H9 (cell line): ENCODE data around the gene ARHGEF16. TPM values are rescaled to one million over a fixed set of nuclear protein-coding genes. Genes with fewer than 3 reads are reported as not detected.

ENCODE experiments used
- DNase-seq: peaks from one replicate; pipeline ENCODE4 v3.0.0-alpha.2; 2017
- H2AFZ ChIP-seq: one replicate; pipeline ENCODE4 v1.6.1; 2013; ENCODE audit warnings: mild to moderate bottlenecking, low read length, control low read depth, moderate library complexity
- H2AK5ac ChIP-seq: 2 replicates; pipeline ENCODE4 v1.6.1; 2013; ENCODE audit warnings: low read length, control low read depth, mixed read lengths; ENCODE audit not compliant: insufficient read length
- H2BK120ac ChIP-seq: one replicate; pipeline ENCODE4 v1.6.1; 2013; ENCODE audit warnings: low read depth, mild to moderate bottlenecking, low read length, control low read depth, inconsistent platforms; ENCODE audit not compliant: poor library complexity, severe bottlenecking
- H2BK12ac ChIP-seq: 2 replicates; pipeline ENCODE4 v1.6.1; 2013; ENCODE audit warnings: low read length, control low read depth, mixed read lengths, low read depth; ENCODE audit not compliant: insufficient read length
- H2BK15ac ChIP-seq: 2 replicates; pipeline ENCODE4 v1.6.1; 2013; ENCODE audit warnings: low read depth, low read length, control low read depth
- H2BK20ac ChIP-seq: one replicate; pipeline ENCODE4 v1.6.1; 2013; ENCODE audit warnings: low read depth, mild to moderate bottlenecking, low read length, control low read depth, inconsistent platforms; ENCODE audit not compliant: poor library complexity, severe bottlenecking
- H2BK5ac ChIP-seq: 2 replicates; pipeline ENCODE4 v1.6.1; 2013; ENCODE audit warnings: low read length, control low read depth, mixed read lengths; ENCODE audit not compliant: insufficient read length
- H3K14ac ChIP-seq: 2 replicates; pipeline ENCODE4 v1.6.1; 2013; ENCODE audit warnings: low read length, control low read depth; ENCODE audit not compliant: insufficient read depth
- H3K18ac ChIP-seq: 2 replicates; pipeline ENCODE4 v1.6.1; 2013; ENCODE audit warnings: low read depth, mild to moderate bottlenecking, mixed read lengths, low read length, control low read depth; ENCODE audit not compliant: insufficient read length
- H3K23ac ChIP-seq: 2 replicates; pipeline ENCODE4 v1.6.1; 2013; ENCODE audit warnings: low read length, control low read depth, mixed read lengths, low read depth; ENCODE audit not compliant: insufficient read length
- H3K23me2 ChIP-seq: 2 replicates; pipeline ENCODE4 v1.6.1; 2013; ENCODE audit warnings: low read depth, mild to moderate bottlenecking, mixed read lengths, low read length, control low read depth; ENCODE audit not compliant: insufficient read length, poor library complexity, severe bottlenecking
- H3K27ac ChIP-seq: 2 replicates; pipeline ENCODE4 v1.5.1; 2013; ENCODE audit warnings: low read length, control low read depth, mixed read lengths, low read depth; ENCODE audit not compliant: insufficient read length
- H3K27me3 ChIP-seq: 2 replicates; pipeline ENCODE4 v1.6.1; 2013; ENCODE audit warnings: low read length, control low read depth, inconsistent platforms; ENCODE audit not compliant: insufficient read depth
- H3K4ac ChIP-seq: 2 replicates; pipeline ENCODE4 v1.6.1; 2013; ENCODE audit warnings: low read depth, mild to moderate bottlenecking, control low read depth, inconsistent platforms, low read length, moderate library complexity
- H3K4me1 ChIP-seq: 2 replicates; pipeline ENCODE4 v1.6.1; 2013; ENCODE audit warnings: low read length, control low read depth, inconsistent platforms; ENCODE audit not compliant: insufficient read depth
- H3K4me2 ChIP-seq: 2 replicates; pipeline ENCODE4 v1.6.1; 2013; ENCODE audit warnings: low read length, control low read depth, mixed read lengths; ENCODE audit not compliant: insufficient read length, insufficient read depth
- H3K56ac ChIP-seq: 2 replicates; pipeline ENCODE4 v1.6.1; 2013; ENCODE audit warnings: low read depth, mild to moderate bottlenecking, mixed read lengths, low read length, control low read depth; ENCODE audit not compliant: insufficient read length
- H3K79me1 ChIP-seq: 2 replicates; pipeline ENCODE4 v1.6.1; 2013; ENCODE audit warnings: low read depth, mild to moderate bottlenecking, moderate library complexity, low read length, control low read depth, inconsistent platforms; ENCODE audit not compliant: insufficient read depth, poor library complexity, severe bottlenecking
- H3K79me2 ChIP-seq: 2 replicates; pipeline ENCODE4 v1.6.1; 2013; ENCODE audit warnings: low read length, control low read depth, inconsistent platforms; ENCODE audit not compliant: insufficient read depth
- H3K9ac ChIP-seq: 2 replicates; pipeline ENCODE4 v1.6.1; 2013; ENCODE audit warnings: low read length, control low read depth, mixed read lengths; ENCODE audit not compliant: insufficient read length; ENCODE audit errors: extremely low read depth
- H3K9me3 ChIP-seq: one replicate; pipeline ENCODE4 v1.6.1; 2013; ENCODE audit warnings: low read depth, low read length, inconsistent platforms; ENCODE audit not compliant: control insufficient read depth
- H3T11ph ChIP-seq: one replicate; pipeline ENCODE4 v1.6.1; 2013; ENCODE audit warnings: mild to moderate bottlenecking, low read length, control low read depth, inconsistent platforms
- H4K20me1 ChIP-seq: one replicate; pipeline ENCODE4 v1.6.1; 2013; ENCODE audit not compliant: control insufficient read depth, insufficient read length, insufficient read depth
- H4K5ac ChIP-seq: 2 replicates; pipeline ENCODE4 v1.6.1; 2013; ENCODE audit warnings: low read depth, mild to moderate bottlenecking, mixed read lengths, low read length, control low read depth; ENCODE audit not compliant: insufficient read length
- H4K8ac ChIP-seq: replicated peaks from 2 replicates; pipeline ENCODE4 v1.6.1; 2013; ENCODE audit warnings: low read length, control low read depth, mixed read lengths, low read depth; ENCODE audit not compliant: insufficient read length
- H4K91ac ChIP-seq: 2 replicates; pipeline ENCODE4 v1.6.1; 2013; ENCODE audit warnings: low read depth, mild to moderate bottlenecking, moderate library complexity, mixed read lengths, low read length, control low read depth; ENCODE audit not compliant: insufficient read length
- H3K27ac Mint-ChIP-seq, 3 experiments: 2 replicates in 2 of 3; 3 replicates in 1 of 3; pipeline ENCODE4 v1.8.0; 2020 to 2021; ENCODE audit warnings: mixed read lengths in 3 of 3, mild to moderate bottlenecking in 1 of 3, moderate library complexity in 1 of 3
- H3K27me3 Mint-ChIP-seq: 2 replicates; pipeline ENCODE4 v1.8.0; 2021; ENCODE audit warnings: low read depth, mild to moderate bottlenecking, moderate library complexity, mixed read lengths
- H3K36me3 Mint-ChIP-seq, 3 experiments: 2 replicates in 2 of 3; 3 replicates in 1 of 3; pipeline ENCODE4 v1.8.0; 2020 to 2021; ENCODE audit warnings: low read depth in 3 of 3, mixed read lengths in 3 of 3; ENCODE audit not compliant: insufficient read depth in 1 of 3
- H3K4me1 Mint-ChIP-seq, 2 experiments: 2 replicates each; pipeline ENCODE4 v1.8.0; 2020; ENCODE audit warnings: mixed read lengths in 2 of 2
- H3K4me3 Mint-ChIP-seq, 2 experiments: 2 replicates in 1 of 2; 3 replicates in 1 of 2; pipeline ENCODE4 v1.8.0; 2020 to 2021; ENCODE audit warnings: mild to moderate bottlenecking in 2 of 2, mixed read lengths in 2 of 2, moderate library complexity in 1 of 2
- H3K9me3 Mint-ChIP-seq, 2 experiments: 2 replicates in 1 of 2; 3 replicates in 1 of 2; pipeline ENCODE4 v1.8.0; 2020; ENCODE audit warnings: mild to moderate bottlenecking in 2 of 2, mixed read lengths in 2 of 2, moderate library complexity in 1 of 2
- CTCF ChIP-seq: fragments of 200-600 bp; sonication (generic); conservative IDR thresholded peaks from 3 replicates; pipeline ENCODE4 v1.8.0; 2021; ENCODE audit warnings: antibody characterized with exemption, mild to moderate bottlenecking
- WGBS: extraction: QIAGEN DNeasy Blood & Tissue Kit; methylation state at CpG from one replicate; pipeline ENCODE4 v1.1.7; 2013; ENCODE audit warnings: missing lambda C conversion rate, low lambda C conversion rate, mixed read lengths; ENCODE audit not compliant: insufficient read length; ENCODE audit errors: extremely low coverage; 5-methylcytosine and 5-hydroxymethylcytosine counted together
- total RNA-seq: library from RNA; stranded (reverse); gene quantifications from 2 replicates; pipeline ENCODE4 v1.2.1, GENCODE V29; 2021

Gene ARHGEF16
- total RNA-seq, 1 experiment from 2014 or later = 48.5 TPM

- Mint-ChIP-seq H3K27me3 (no peaks in the 10 kb centered on the region), H3K4me3 (no peak overlapping the region), H3K9me3 (no peaks in the 10 kb centered on the region), H3K36me3 (no peaks in the 10 kb centered on the region), H3K27ac (no peak overlapping the region), H3K4me1 (peaks cover 0 to 3% of the 10 kb centered on the region in 2 experiments; a peak in 1 of 4 replicates)
- no peak overlapping the region for H2BK5ac ChIP-seq
- no CpG with 5 or more reads among the region's 27 CpGs for WGBS
- no peak overlapping the region for H2AK5ac ChIP-seq
- no peak overlapping the region for H2BK120ac ChIP-seq
- H3K23ac ChIP-seq = no peak overlapping the region
- H2BK12ac ChIP-seq = no peak overlapping the region
- H3K9ac ChIP-seq = no peak overlapping the region
- no peaks in the 10 kb centered on the region for H3K79me2 ChIP-seq
- no peaks in the 10 kb centered on the region for H3K79me1 ChIP-seq
- no peak overlapping the region for H4K8ac ChIP-seq
- H3K27ac ChIP-seq = no peak overlapping the region
- no peak overlapping the region for H4K5ac ChIP-seq
- TF ChIP-seq CTCF = no peak
- H3K4me2 ChIP-seq = no peak overlapping the region
- H3K14ac ChIP-seq = no peak overlapping the region
- H2BK15ac ChIP-seq = no peak overlapping the region
- no peaks in the 10 kb centered on the region; the same call in 1 of the 2 replicates for H3K27me3 ChIP-seq
- no peak overlapping the region for H3K18ac ChIP-seq
- H3K56ac ChIP-seq = no peak overlapping the region
- no peaks in the 10 kb centered on the region for H3K4me1 ChIP-seq
- H3T11ph ChIP-seq = no peak overlapping the region
- peaks cover 2% of the 10 kb centered on the region for H4K20me1 ChIP-seq
- no peak overlapping the region for H2AFZ ChIP-seq
- no peak overlapping the region for H3K4ac ChIP-seq
- no peak for DNase-seq
- no peak overlapping the region for H2BK20ac ChIP-seq
- no peaks in the 10 kb centered on the region for H3K23me2 ChIP-seq
- H4K91ac ChIP-seq = no peak overlapping the region
- no peaks in the 10 kb centered on the region for H3K9me3 ChIP-seq
Observed at GRCh38 chr1:3404801-3405200, 49.7 kb upstream of the ARHGEF16 start.
